Activated naive CD4-positive, alpha-beta T cell treated with Interleukin-2 at 50 U/mL for 16 hours (primary cell): Measurements from ENCODE around the gene KBTBD8.

Source experiments
- DNase-seq: peaks from one replicate; pipeline ENCODE4 v3.0.0-alpha.2; 2020

The KBTBD8 gene, protein sequence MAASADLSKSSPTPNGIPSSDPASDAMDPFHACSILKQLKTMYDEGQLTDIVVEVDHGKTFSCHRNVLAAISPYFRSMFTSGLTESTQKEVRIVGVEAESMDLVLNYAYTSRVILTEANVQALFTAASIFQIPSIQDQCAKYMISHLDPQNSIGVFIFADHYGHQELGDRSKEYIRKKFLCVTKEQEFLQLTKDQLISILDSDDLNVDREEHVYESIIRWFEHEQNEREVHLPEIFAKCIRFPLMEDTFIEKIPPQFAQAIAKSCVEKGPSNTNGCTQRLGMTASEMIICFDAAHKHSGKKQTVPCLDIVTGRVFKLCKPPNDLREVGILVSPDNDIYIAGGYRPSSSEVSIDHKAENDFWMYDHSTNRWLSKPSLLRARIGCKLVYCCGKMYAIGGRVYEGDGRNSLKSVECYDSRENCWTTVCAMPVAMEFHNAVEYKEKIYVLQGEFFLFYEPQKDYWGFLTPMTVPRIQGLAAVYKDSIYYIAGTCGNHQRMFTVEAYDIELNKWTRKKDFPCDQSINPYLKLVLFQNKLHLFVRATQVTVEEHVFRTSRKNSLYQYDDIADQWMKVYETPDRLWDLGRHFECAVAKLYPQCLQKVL

DNA sequence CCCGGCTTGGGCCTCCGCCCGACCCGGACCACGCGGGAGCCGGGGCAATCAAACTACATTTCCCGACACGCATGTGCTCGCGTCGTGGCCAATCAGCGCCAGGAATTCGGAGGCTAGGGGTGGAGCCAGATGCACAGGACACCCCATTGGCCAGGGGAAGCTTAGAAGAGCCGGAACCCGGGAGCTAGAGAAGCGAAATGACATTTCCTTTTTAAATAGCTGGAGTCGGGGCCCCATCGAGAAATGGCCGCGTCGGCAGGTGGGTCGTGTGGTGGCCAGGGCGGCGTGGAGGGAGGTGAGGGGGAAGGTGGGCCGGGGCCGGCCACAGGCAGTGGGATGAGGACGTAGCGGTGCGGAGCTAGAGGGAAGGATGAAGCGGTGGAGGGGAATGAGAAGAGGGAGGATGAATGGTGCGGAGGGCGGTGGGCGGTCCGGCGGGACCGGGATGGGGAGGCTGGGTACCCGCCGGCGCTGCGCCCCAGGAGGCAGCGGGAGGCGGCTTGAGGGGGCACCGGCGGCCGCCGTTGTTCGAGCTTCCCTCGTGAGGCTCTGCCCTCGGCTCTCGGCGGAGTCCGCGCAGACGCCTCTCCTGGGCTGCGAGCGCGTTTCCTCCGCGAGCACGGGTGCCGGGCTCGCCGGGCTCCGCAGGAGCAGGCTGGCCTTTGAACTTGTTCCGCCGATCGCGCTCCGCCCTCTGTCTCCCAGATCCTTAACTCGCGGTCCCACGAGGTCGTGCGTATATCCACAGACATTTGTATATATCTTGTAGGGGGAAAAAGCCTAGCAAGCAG is at the start of gene KBTBD8:
Gene KBTBD8 (plus strand): TSS at position 195 of the 791 bp plus-strand sequence. CDS start 49 bp downstream, at position 244.
- peak; percentile 98 for DNase-seq

DNA sequence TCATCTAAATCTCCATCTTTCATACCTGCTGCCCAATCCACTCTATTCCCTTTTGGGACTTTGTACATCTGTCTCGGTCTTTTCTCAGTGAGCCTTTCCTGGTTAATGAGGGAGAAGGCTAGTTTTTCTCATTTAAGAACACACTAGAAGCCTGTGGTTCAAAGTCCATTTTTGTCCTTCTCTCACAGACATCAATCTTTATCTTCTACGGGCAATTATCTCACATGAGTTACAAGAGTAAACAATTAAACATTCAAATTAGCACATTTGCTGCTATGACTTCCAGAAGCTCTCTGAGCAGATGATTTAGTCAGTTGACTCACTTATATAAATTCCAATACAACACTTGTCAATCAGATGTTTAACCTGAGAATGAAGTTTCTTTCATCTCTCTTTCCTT is 49.3 kb upstream of the KBTBD8 start:
- DNase-seq: no peak

DNA sequence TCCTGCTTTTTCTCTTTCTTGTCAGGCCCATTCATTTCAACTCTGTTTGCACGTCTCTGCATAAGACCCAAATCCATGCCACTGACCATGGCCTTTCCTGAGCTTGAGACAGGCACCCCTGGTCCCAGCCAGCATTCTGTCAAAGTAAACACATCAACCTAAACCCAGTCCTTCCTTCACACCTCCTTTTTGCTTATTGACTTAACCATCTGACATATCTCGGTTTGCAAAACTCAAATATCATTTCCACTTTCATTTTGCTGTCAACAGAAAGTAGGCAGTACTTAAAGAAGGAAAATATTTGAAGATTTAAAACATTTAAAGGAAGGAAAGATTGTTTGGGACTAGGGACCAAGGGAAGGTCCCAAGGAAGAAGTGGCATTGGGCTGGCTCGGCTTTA is 48.2 kb upstream of the KBTBD8 start:
- no peak for DNase-seq

DNA sequence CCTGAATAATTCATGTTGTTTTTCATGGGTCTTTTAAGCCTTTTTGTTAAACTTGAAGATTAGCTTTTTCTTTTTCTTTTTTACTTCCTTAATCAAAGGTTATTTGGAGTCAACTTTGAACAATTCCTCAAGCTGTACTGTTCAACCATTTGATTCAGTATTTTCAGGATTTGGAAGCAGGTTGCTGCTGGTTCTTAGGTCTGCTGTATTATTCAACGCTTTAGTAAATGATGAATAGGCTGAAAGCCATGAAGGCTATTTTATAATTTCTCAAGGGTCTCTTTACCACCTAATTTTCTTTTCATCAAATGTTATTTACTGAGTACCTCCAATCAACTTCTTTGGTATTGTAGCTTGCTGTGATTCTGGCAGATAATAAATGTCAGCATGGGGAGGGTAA is 45.8 kb upstream of the KBTBD8 start:
- DNase-seq: no peak

DNA sequence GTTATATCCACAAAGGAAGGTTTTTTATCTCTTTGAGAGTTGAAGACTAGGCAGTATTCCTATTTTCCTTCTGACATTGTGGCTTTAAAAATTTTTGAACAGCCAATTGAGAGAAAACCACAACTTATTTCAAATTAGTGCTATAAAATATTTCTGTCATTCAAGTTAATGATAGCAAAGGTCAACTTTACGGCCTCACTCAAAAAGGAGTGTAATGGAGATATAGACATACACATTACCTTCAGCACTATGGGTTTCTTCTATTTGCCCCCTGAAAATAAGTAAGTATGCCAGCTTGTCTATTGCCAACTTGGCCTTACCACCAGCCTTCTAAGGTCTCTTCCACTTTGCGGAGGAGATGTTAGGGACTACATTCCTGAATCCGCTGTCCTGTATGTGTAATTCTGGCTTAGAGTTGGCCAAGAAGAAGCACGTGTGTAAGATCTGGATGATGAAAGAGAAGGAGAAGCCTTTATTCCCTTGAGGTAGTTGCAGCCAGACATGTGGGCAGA is 44.1 kb upstream of the KBTBD8 start:
- no peak for DNase-seq

DNA sequence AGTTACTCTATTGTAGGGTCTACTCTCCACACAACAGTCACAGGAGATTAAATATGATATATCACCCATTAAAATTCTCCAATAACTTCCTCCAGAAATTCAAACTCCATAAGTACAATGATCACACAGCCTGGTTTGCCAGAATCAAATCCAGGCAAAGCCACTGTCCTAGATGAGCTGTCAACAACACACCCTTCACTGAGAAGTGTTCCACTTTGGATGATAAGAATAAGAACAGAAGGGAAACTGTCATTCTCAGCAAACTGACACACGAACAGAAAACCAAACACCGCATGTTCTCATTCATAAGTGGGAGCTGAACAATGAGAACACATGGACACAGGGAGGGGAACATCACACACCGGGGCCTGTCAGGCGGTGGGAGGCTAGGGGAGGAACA is 41.4 kb upstream of the KBTBD8 start:
- no peak for DNase-seq

DNA sequence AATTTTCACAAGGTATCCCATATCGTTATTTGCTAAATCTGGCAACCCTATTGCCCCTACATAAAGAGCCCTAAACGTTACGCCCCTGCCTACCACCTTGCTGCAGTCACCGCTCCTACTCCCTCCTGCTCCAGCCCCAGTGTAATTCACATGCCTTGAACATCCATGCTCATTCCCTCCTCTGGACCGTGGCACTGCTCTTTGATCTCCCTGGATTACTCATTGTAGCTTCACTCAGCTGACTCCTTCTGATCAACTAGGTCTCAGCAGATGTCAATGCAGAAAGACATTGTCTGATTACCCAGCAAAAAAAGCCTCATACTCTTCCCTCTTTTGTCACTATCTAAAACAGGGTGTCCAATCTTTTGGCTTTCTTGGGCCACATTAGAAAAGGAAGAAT is 40.7 kb upstream of the KBTBD8 start:
- no peak for DNase-seq

DNA sequence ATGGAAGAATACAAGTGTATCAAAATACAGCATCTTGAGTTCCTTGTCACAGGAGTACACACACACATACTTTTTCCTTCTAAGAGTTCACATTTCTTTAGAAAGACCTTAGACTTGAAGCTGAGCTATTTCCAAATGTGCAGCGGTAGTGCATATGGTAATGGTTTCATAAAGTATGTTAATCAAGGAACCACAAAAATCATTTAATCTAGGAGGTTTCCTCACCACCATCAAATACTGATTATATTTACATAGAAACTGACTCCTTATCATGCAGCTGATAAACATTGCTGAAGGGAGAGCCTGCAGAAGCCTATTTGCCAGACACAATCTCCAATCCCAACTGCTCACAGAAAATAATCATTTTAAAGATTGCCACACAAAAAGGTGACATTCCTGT is 40.0 kb upstream of the KBTBD8 start:
- no peak for DNase-seq

DNA sequence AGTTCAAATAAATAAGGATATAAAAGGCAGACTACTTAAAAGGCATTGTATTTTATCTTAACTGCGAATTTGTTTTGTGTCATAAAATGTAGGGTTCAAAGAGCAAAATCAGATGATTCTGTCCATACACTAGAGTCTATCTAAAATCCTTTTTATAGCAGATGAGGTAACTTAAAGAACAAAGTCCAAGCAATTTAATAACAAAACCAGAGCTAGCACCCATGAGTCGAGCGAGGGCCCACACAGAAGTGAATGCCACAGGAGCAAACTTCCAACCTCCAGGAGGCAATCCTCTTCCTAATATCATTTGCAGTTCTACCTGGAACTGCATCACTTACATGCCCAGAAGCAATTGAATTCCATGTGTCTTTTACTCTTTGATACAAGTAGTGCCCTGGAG is 35.4 kb upstream of the KBTBD8 start:
- no peak for DNase-seq

DNA sequence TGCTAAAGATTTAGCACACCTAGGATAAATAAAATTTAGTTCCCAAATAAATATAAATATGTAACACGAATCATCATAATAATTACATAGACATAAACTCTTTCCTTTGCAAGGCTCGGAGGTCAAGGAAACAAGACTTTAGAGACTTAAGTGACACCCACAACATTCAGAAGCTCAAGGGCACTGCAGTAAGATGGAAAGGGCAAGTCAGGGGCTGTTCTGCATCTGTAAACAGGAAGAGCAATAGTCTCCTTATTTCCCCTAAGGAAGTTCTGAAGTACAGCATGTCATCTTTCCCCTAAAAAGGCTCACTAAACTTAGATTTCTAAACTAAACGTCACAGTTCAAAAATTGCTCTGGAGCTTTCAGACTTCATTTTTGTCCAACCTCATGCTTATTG is 26.9 kb upstream of the KBTBD8 start:
- no peak for DNase-seq

DNA sequence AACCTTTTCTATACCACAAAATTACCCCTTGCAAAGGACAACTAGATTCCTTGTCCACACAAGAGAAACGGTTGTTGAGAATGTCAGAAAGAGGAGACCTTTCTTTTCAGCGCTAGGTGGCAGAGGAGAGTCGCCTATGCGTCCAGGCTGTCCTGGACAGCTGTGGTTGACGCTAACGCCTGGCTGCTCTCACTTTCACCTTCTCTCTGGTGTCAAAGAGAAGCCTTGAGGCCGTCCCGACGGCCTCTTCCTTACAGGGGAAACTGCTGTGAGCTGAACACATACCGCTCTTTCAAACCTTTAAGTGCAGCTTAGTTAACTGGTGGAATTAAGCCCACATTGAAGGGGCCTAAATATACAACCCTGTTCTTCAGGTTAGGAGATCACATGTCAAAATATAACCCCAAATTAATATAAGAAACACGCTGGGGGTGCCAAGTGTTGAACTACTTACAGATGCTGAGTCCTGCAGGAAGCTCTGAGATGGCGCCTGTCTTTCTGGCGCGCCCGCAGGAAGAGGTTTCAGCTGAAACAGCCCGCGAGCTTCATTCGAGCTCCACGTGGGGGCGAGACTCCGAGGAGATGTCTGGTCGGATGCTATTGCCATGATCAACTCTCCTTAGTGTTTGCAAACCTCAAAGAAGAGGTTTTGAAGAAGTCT is 26.1 kb upstream of the KBTBD8 start:
- DNase-seq: peak; percentile 59

DNA sequence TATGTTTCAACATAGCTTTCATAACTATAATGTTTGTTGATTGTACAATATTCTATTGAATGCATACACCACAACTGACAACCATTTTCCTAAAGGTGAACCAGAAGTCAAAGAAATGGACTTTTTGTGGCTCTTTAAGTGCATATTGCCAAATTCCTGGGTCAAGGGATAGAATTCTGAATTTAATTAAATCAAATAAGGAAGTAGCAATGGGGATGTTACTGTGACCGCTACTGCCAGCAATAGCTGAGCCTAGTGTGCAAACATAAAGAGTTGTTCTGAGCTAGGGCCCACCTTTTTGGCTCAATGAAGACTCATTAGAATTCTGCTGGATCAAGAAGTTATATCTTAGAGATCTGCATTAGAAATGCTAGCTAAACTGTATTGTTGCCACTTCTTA is 17.3 kb upstream of the KBTBD8 start:
- DNase-seq: no peak

DNA sequence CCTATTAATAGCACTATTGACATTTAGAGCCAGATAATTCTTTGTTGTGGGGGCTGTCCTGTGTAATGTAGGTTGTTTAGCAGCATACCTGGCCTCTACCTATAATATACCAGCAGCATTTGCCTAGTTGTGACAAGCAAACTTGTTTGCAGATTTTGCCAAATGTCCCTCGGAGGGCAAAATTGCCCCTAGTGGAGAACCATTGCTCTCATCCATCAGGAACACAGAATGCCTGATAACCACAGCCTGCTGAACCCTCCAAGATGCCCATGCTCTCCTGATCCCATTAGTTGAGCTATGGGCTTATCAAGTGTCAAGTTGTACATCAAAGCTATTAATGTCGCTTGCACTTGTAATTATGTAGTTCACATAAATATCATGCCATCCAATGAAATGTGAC is 15.0 kb upstream of the KBTBD8 start:
- DNase-seq: no peak

DNA sequence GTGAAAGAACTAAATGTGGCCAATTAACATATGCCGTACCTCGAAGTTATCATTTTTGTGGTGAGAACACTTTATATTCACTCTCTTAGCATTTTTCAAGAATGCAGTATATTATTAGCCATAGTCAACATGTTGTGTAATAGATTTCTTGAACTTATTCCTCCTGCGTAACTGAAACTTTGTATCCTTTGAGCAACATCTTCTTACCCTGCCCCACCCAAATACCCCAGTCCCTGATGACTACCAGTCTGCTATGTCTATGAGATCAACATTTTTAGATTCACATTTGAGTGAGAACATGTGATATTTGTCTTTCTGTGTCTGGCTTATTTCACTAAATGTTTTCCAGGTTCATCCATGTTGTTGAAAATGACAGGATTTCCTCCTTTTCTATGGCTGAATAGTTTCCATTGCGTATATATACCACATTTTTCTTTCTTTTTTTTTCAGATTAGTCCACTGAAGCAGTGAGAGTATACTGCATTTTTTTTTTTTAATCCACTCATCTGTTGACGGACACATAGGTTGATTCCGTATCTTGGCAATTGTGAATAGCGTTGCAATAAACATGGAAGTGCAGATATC is 12.7 kb upstream of the KBTBD8 start:
- DNase-seq: no peak

DNA sequence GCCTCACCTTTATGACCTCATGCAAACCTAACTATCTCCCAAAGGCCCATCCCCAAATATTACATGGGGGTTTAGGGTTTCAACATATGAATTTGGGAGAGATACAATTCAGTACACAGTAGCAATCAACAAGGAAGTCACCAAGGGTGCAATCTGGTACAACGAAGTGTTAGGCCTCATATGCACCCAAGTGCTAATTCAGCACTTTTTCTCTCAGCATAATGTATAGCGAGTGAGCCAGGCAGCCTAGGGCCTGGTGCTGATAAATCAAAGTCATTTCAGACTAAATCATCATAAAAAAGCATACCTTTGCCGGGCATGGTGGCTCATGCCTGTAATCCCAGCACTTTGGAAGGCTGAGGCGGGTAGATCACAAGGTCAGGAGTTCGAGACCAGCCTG is 11.7 kb upstream of the KBTBD8 start:
- DNase-seq: no peak

DNA sequence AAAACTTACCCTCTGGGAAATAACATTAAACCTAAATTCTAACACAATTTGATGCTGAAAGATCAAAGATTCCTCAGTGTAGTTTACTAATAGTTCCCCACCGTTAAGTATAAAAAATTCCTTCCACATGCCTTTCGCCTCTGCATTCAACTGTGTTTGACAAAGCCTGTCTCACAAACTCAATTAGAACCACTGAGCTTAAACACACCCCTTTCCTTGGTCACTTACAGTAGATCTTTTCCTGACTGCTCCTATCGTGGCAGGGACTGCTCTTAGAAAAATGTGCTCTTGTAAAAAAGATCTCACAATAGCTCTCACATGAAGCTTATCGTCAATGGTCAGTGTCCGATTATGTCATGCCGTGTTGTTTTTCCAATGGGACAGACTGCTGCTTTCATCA is 8.9 kb upstream of the KBTBD8 start:
- DNase-seq: no peak

DNA sequence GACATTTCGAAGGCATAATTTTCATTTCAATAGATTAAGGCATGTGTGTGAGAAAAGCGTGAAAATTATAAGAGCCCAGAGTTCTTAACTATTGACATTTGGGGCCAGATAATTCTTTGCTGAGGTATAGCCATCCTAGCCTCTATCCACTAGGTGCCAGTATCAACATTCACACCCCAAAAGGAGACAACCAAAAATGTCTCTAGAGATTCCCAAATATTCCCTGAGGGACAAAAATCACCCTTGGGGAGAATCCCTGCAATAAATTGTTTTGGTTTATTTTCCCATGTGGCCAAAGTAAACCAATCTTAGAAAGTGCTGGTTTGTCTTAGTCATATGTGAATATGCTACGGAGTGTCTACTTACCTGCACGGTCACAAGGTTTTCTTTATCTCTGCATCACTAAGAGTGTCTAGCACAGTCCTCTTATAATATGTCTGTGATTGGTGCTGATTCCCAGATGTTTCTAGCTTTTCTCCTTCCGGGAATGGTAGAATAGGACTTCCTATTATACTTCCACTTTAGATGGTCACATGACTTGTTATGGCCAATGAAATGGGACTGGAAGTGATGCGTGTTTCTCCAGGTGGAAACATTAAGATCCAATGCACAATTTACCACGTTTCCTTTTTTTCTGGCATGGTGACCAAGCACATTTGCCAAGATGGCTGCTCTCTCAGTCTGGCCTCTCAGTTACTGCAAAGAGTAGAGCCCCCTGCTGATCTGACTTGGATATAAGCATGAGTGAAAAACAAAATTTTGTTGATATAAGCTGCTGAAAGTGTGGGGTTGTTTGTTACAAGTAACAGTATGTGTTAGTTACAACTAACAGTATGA is 8.0 kb upstream of the KBTBD8 start:
- no peak for DNase-seq

DNA sequence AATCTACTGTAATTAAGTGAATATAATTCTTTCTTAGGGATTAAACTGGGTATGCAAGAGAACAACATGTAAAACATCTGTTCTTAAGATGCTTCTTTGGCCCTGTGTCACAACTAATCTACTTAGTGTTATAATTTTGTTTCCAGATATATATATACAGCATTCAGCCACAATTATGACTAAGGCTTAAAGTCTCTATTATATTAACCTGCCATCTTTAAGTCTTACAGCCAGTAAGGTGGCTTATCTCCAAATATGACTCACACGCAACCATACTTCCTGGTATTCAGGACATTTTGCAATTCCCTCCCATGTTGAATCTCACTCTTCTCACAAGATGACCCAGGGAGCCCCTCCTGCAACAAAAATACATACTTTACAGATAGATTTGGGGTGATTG is 6.6 kb upstream of the KBTBD8 start:
- no peak for DNase-seq

DNA sequence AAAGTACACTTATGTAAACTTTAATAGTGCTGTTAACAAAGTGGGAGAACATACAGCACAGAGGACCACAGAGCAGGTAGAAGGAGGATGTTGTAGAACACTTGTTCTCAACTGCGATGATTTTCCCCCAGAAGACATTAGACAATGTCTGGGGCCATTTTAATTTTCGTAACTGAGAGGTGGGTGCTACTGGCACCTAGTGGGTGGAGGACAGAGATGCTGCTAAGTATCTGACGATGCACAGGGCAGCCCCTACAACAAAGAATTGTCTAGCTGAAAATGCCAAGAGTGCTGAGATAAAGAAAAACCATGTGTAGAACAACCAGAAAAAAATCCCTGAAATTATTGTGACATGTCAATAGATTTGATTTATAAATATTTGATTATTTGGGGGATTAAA is 5.0 kb upstream of the KBTBD8 start:
- DNase-seq: no peak

DNA sequence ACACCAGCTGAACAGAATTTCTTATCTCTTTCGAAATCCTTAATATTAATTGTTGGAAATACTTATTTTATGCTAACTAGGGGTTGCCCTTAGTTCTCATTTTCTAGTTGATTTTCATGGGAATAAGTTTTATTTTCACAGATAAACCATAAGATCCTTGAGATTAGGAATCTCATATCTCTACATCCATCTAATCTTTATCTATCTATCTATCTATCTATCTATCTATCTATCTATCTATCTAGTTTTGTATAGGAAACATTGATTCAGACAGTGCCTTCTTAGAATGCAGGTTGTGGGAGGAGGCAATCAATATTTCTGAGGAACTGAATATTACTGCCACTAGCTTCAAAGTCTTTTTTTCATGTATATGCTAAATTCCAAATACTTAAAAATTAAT is 3.5 kb upstream of the KBTBD8 start:
- DNase-seq: no peak

DNA sequence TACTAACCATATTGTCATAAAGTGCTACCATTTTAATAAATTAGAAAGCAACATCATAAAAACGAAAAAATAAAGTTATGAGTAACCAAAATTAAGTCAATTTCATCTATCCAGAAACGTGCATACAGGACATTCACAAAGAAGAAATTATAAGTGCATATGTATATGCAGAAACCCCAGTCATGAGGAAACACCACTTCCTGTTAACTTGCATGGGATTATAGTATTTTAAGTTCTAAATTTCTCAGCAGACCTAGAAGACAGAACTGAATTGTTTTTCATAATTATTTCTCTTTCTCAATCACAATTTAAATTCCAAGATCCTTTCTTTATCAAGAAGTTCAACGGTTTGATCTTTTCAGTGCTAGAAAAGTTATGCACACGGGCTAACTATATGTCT is 1.4 kb upstream of the KBTBD8 start:
- no peak for DNase-seq

DNA sequence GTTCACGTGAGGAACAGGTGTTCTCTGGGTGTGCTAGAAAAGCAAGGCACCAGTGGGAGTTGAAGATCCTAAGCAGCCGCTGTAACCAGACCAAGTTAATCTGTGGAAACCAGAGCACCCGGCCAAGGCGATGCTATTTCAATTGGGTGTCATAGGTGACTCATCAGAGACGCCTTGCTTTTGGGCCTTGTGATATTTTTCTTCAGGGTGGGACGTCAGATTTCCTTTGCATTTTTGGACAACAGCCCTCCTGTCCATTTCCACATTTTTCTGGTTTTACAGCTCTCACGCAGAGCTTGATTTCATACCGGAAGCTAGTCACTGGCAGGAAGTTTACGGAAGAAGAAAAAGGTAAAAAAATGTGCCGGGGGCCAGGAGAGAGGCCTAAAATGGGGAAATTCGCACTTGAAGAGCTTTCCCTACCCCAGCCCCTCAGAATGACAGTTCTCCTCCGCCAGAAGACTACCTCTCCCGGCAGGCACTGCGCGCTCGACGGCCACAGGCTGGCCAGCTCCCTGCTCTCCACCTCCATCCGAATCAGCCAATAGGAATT is 471 bp upstream of the KBTBD8 start:
- peak; percentile 9 for DNase-seq
